Colonic mucosa (tissue), 4 donors: Measurements from ENCODE around the gene KRT85. TPM values are rescaled to one million over a fixed set of nuclear protein-coding genes. Genes with fewer than 3 reads are reported as not detected.

Source experiments
- DNase-seq: peaks from one replicate; pipeline ENCODE4 v3.0.0-alpha.2; 2020
- H3K27ac ChIP-seq: fragments of 200-600 bp; one replicate; pipeline ENCODE4 v1.8.0; 2021
- H3K27me3 ChIP-seq: fragments of 200-600 bp; one replicate; pipeline ENCODE4 v1.8.0; 2021
- H3K36me3 ChIP-seq: fragments of 200-600 bp; one replicate; pipeline ENCODE4 v1.8.0; 2021
- H3K4me1 ChIP-seq: fragments of 200-600 bp; one replicate; pipeline ENCODE4 v1.8.0; 2021; ENCODE audit warnings: mild to moderate bottlenecking
- H3K4me3 ChIP-seq: fragments of 200-600 bp; one replicate; pipeline ENCODE4 v1.8.0; 2021
- H3K9ac ChIP-seq, 2 donors: one replicate each; pipeline ENCODE4 v1.7.0; 2013; ENCODE audit warnings: control low read depth in 2 of 2, low read depth in 2 of 2, low read length in 2 of 2
- H3K9me3 ChIP-seq: fragments of 200-600 bp; one replicate; pipeline ENCODE4 v1.8.0; 2021
- intact Hi-C: fragments of 100-400 bp; cut with DNase I; formaldehyde crosslinking; loops from one replicate; pipeline ENCODE4 v1.14.1; 2022
- total RNA-seq, 2 donors: library from RNA; stranded (reverse); fragmentation: NEBNext Ultra II Directional in 1 of 2; extraction: Animal tissue kit (Norgen Biotek cat#: 25700) in 1 of 2; gene quantifications; one replicate each; pipeline ENCODE4 v1.2.1, GENCODE V29; 2021
- TF ChIP-seq, protein P1 (sequence below): fragments of 200-600 bp; IDR thresholded peaks from one replicate; pipeline ENCODE4 v1.8.0; 2022; ENCODE audit warnings: antibody characterized with exemption, mild to moderate bottlenecking
- donor health status: healthy.
- donor health status: DM: no; HTN: no; CAD: no.
- donor health status: DM: no; HTN: no; CAD: no.

KRT85 gene
- total RNA-seq, 2 donors from 2014 or later: not detected

DNA sequence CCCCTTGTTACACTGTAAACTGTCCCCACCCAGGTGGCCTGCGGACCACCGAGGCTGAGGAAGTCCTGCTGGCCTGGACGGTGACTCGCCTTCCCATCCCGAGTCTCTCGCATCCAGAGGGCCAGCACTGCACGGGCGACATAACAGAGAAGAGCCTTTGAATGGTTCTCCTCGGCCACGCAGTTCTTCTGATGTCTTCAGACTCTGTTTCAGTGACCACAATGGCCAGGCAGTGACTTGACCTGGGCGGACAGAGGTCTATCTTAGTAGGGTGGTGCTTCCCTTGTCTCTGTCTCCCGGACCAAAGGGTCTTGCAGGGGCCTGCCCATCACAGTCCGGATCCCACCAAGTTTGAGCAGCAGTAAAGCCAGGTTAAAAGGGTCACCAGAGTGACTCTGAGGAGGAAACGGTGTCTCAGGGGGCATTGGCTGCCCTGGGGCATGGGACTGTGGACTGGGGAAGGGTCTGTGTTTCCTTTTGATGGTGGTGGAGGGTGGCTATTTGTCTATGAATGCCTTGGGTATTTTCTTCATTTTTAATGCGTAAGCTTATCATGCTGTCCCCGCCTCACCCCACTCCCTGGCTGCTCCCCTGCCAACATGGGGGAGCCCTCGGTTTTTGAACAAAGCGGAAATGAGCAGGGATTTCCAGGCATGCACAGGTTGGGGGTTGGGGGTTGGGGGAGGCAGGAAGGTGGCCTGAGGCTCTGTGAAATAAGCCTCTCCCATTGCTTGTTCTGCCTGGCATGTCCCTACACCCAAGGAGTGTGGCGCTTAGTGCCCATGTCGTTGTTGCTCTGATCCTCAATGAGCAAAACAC is 10.3 kb downstream of the KRT85 start:
- DNase-seq: no peak
- Histone ChIP-seq H3K36me3 (no peaks in the 10 kb centered on the region), H3K9me3 (no peaks in the 10 kb centered on the region), H3K4me1 (no peaks in the 10 kb centered on the region), H3K4me3 (no peak overlapping the region), H3K27me3 (no peaks in the 10 kb centered on the region), H3K9ac (no peak overlapping the region), H3K27ac (no peak overlapping the region)
- TF ChIP-seq, protein P1, sequence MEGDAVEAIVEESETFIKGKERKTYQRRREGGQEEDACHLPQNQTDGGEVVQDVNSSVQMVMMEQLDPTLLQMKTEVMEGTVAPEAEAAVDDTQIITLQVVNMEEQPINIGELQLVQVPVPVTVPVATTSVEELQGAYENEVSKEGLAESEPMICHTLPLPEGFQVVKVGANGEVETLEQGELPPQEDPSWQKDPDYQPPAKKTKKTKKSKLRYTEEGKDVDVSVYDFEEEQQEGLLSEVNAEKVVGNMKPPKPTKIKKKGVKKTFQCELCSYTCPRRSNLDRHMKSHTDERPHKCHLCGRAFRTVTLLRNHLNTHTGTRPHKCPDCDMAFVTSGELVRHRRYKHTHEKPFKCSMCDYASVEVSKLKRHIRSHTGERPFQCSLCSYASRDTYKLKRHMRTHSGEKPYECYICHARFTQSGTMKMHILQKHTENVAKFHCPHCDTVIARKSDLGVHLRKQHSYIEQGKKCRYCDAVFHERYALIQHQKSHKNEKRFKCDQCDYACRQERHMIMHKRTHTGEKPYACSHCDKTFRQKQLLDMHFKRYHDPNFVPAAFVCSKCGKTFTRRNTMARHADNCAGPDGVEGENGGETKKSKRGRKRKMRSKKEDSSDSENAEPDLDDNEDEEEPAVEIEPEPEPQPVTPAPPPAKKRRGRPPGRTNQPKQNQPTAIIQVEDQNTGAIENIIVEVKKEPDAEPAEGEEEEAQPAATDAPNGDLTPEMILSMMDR: no peak
- intact Hi-C loops: no loop called here

DNA sequence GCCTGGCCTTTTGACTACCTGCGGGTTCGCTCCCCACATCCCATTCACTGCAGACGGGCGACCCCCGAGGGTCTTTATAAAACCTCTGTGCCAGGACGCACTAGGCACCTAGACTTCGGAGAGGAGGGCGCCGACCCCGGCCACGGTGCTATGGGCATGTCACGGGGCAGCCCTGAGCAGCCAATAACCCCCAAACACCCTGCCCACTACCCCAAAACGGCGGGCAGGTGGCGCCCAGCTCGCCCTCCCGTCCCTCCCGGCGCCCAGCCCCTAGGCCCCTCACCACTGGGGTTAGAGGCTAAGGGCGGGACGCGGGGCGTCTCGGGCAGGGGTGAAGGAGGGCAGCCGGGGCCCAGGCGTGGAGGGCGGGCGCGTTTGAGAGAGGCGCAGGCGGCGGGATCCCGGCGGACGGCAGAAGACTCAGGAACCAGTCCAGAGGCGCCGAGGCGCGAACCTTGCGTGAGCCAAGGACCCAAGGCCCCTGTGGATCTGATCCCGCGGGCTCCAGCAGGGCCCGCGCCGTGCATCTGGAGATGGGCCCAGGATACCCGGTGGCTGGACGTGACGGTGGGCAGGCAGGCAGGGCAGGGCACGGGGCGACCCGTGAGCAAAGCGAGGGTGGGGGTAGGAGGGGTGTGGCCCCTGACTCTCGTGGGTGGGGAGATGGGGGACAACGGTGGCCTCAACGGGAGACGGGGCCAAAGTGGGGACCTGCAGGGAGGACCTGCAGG is 11.1 kb downstream of the KRT85 start:
- intact Hi-C loops: no loop called here

DNA sequence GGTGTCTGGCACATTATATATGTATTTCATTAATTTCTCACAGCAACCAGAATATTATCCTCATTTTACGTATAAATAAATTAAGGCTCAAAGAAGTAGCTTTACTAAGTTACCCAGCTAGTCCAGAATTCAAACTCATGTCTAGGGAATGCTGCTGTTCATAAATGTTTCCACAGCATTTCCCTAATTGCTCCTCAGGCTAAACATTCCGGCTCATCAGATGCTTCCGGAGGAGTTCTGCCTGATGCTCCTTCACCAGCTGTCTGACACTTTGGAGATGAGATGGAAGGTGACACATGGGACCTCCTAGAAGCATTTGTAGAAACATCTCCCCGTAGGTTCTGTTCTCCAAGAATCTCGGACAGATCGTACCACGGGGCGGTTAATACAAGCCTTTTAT is 12.1 kb downstream of the KRT85 start:
- intact Hi-C loops: no loop called here

More for the DNA sequence above, 11.1 kb downstream of the KRT85 start:
- H3K9ac ChIP-seq: no peak overlapping the region
- no peaks in the 10 kb centered on the region for H3K9me3 ChIP-seq
- no peaks in the 10 kb centered on the region for H3K4me1 ChIP-seq
- no peaks in the 10 kb centered on the region for H3K36me3 ChIP-seq
- H3K27me3 ChIP-seq: no peaks in the 10 kb centered on the region
- no peak overlapping the region for H3K27ac ChIP-seq
- TF ChIP-seq, protein P1: no peak
- DNase-seq: no peak
- H3K4me3 ChIP-seq: no peak overlapping the region

DNA sequence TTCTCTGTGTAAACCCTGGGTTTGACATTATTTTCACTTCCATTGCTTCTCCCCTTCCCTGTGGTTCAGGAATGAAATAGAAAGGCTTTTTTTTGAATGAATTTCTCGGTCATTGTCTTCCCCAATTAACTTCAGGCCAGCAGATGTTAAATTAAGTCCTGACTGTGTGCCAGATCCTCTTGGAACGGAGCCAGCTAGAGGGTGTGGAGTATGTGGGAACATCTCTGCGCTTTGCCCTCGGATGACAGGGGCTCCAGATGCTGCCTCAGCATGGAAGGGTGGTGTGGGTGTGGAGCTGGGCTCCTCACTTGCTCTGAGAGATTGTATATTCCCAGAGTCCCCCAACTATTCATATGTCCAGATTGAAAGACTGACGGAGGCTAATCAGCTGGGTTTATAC is 13.1 kb downstream of the KRT85 start:
- DNase-seq: no peak

More for the DNA sequence above, 12.1 kb downstream of the KRT85 start:
- no peaks in the 10 kb centered on the region for H3K9me3 ChIP-seq
- no peaks in the 10 kb centered on the region for H3K4me1 ChIP-seq
- H3K36me3 ChIP-seq: no peaks in the 10 kb centered on the region
- H3K9ac ChIP-seq: no peak overlapping the region
- H3K27me3 ChIP-seq: no peaks in the 10 kb centered on the region
- no peak overlapping the region for H3K27ac ChIP-seq
- TF ChIP-seq, protein P1: no peak
- no peak overlapping the region for H3K4me3 ChIP-seq
- no peak for DNase-seq

DNA sequence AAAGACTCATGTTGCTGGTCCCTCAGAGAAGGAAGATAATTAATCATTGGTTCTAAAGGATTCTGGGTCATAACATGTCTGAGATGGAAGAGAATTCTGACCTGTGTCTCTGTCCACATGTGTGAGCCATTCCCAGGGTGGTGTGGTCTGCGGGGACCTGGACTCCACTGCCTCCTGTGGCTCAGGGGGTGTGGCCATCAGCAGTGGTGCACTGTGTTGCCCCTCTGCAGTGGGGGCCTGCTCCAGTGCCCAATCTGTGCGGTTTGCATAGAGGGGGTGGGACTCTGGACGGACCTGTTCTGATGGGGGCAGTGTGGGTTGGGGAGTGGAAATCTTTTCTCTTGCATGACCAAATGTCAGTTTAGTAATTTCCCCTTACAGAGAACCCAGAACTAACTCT is 13.5 kb downstream of the KRT85 start:
- TF ChIP-seq, protein P1: no peak
- Histone ChIP-seq H3K4me1 (no peaks in the 10 kb centered on the region), H3K4me3 (no peak overlapping the region), H3K9me3 (no peaks in the 10 kb centered on the region), H3K27me3 (no peaks in the 10 kb centered on the region), H3K27ac (no peak overlapping the region), H3K36me3 (no peaks in the 10 kb centered on the region), H3K9ac (no peak overlapping the region)
- intact Hi-C loops: no loop called here
- DNase-seq: no peak

More for the DNA sequence above, 13.1 kb downstream of the KRT85 start:
- no peak overlapping the region for H3K4me3 ChIP-seq
- no peaks in the 10 kb centered on the region for H3K36me3 ChIP-seq
- no peak overlapping the region for H3K27ac ChIP-seq
- TF ChIP-seq, protein P1: no peak
- no peaks in the 10 kb centered on the region for H3K9me3 ChIP-seq
- intact Hi-C loops: no loop called here
- H3K27me3 ChIP-seq: no peaks in the 10 kb centered on the region
- no peaks in the 10 kb centered on the region for H3K4me1 ChIP-seq
- no peak overlapping the region for H3K9ac ChIP-seq
